Stomach (tissue), 9 donors: ENCODE measurements around the gene CLCA4. TPM values are rescaled to one million over a fixed set of nuclear protein-coding genes. Genes with fewer than 3 reads are reported as not detected.

Experiments used
- DNase-seq, 2 donors: peaks; one replicate each; pipeline versions ENCODE4 v3.0.0 to v3.0.0-alpha.2; 2013 to 2019
- H3K27ac ChIP-seq, 5 donors: fragments of 200-600 bp in 4 of 5; sonication (generic) in 4 of 5; one replicate each; pipeline ENCODE4 v1.5.1; 2013 to 2019; ENCODE audit warnings: mild to moderate bottlenecking in 1 of 5, moderate library complexity in 1 of 5
- H3K27me3 ChIP-seq, 3 donors: fragments of 200-600 bp; sonication (generic); one replicate each; pipeline ENCODE4 v1.5.1; 2017 to 2019; ENCODE audit warnings: mixed run types in 1 of 3
- H3K36me3 ChIP-seq, 4 donors: fragments of 200-600 bp; sonication (generic); 1 replicate in 3 of 4; 2 replicates in 1 of 4; pipeline ENCODE4 v1.5.1; 2016 to 2019
- H3K4me1 ChIP-seq, 4 donors: fragments of 200-600 bp; sonication (generic); one replicate each; pipeline ENCODE4 v1.5.1; 2016 to 2019
- H3K4me3 ChIP-seq, 4 donors: fragments of 200-600 bp; sonication (generic) in 3 of 4; one replicate each; pipeline ENCODE4 v1.5.1; 2016 to 2019; ENCODE audit warnings: mild to moderate bottlenecking in 1 of 4
- H3K9me3 ChIP-seq, 4 donors: fragments of 200-600 bp; sonication (generic); one replicate each; pipeline ENCODE4 v1.5.1; 2016 to 2019
- CTCF ChIP-seq, 7 experiments: fragments of 450-650 bp in 4 of 7; fragments of 200-600 bp in 3 of 7; sonication (generic) in 3 of 7; IDR thresholded peaks; one replicate each; pipeline ENCODE4 v1.5.1; 2016 to 2019; ENCODE audit warnings: antibody characterized with exemption in 7 of 7, control low read depth in 2 of 7, mild to moderate bottlenecking in 1 of 7
- EP300 ChIP-seq: sonication (generic); formaldehyde crosslinking; IDR thresholded peaks from one replicate; pipeline ENCODE4 v1.6.1; 2017; ENCODE audit warnings: antibody characterized with exemption
- POLR2A ChIP-seq, 4 donors: fragments of 450-650 bp; IDR thresholded peaks; one replicate each; pipeline ENCODE4 v1.6.1; 2016; ENCODE audit warnings: antibody characterized with exemption in 4 of 4, control low read depth in 2 of 4, mild to moderate bottlenecking in 1 of 4, moderate library complexity in 1 of 4
- POLR2AphosphoS5 ChIP-seq, 3 donors: sonication (generic); formaldehyde crosslinking; IDR thresholded peaks; one replicate each; pipeline ENCODE4 v1.6.1; 2016; ENCODE audit warnings: antibody characterized with exemption in 3 of 3
- WGBS, 5 donors: extraction: QIAGEN DNeasy Blood & Tissue Kit in 3 of 5; methylation state at CpG; one replicate each; pipeline versions ENCODE4 v1.1.5 to v1.1.7; 2013 to 2018; 5-methylcytosine and 5-hydroxymethylcytosine counted together
- intact Hi-C: fragments of 100-400 bp; cut with DNase I; formaldehyde crosslinking; loops from one replicate; pipeline ENCODE4 v1.15.1; 2023; ENCODE audit warnings: low total_unique reads
- polyA plus RNA-seq, 3 donors: library from polyadenylated mRNA; stranded (reverse); fragments of 200-250 nt; gene quantifications; one replicate each; pipeline ENCODE4 v1.2.3, GENCODE V29; 2013
- total RNA-seq, 5 donors: library from RNA; depleted of rRNA; stranded (reverse); fragments of >200 nt; gene quantifications; one replicate each; pipeline versions ENCODE4 v1.1.0 to v1.2.3, GENCODE V29; 2014 to 2016
- donor health status: healthy with polysubstance abuse.
- donor health status: Bipolar disorder and iron deficiency.
- donor health status: healthy.

CLCA4 gene
- total and polyA plus RNA-seq, 8 donors = 0.46 to 142 (median 1.1) TPM; not detected in 5

- Histone ChIP-seq H3K27me3 (no peaks in the 10 kb centered on the region), H3K27ac (no peak overlapping the region), H3K9me3 (no peaks in the 10 kb centered on the region), H3K36me3 (no peaks in the 10 kb centered on the region), H3K4me1 (no peaks in the 10 kb centered on the region), H3K4me3 (no peak overlapping the region)
- WGBS, 5 donors = 64 to 85% (median 72%) methylated on average over 2 of the region's 2 CpGs
- DNase-seq = no peak
- intact Hi-C loops = no loop called here
- TF ChIP-seq POLR2A (IDR thresholded peaks at IDR 0.05) (no peak), EP300 (no peak), POLR2AphosphoS5 (IDR thresholded peaks at IDR 0.05) (no peak), CTCF (IDR thresholded peaks at IDR 0.05) (no peak)
Observed at GRCh38 chr1:86573763-86574484, 27.0 kb downstream of the CLCA4 start.

GRCh38 chr1:86581231-86581630, 34.4 kb downstream of the CLCA4 start:
- Histone ChIP-seq H3K4me3 (no peak overlapping the region), H3K36me3 (no peaks in the 10 kb centered on the region), H3K4me1 (no peaks in the 10 kb centered on the region), H3K27me3 (no peaks in the 10 kb centered on the region), H3K9me3 (no peaks in the 10 kb centered on the region), H3K27ac (no peak overlapping the region)
- intact Hi-C loops = no loop called here
- WGBS, 5 donors = 62 to 84% (median 65%) methylated on average over 1 of the region's 1 CpG
- no peak for DNase-seq
- TF ChIP-seq EP300 = no peak
- no peak for TF ChIP-seq POLR2A (IDR thresholded peaks at IDR 0.05)
- no peak for TF ChIP-seq CTCF (IDR thresholded peaks at IDR 0.05)
- TF ChIP-seq POLR2AphosphoS5 (IDR thresholded peaks at IDR 0.05) = no peak

- intact Hi-C loops = no loop called here
Observed at GRCh38 chr1:86582161-86582560, 35.3 kb downstream of the CLCA4 start.

GRCh38 chr1:86583032-86583431, 36.2 kb downstream of the CLCA4 start:
- H3K27ac ChIP-seq = no peak overlapping the region
- H3K4me3 ChIP-seq = no peak overlapping the region
- no peak for DNase-seq
- no peaks in the 10 kb centered on the region for H3K9me3 ChIP-seq
- intact Hi-C loops = no loop called here
- H3K27me3 ChIP-seq = no peaks in the 10 kb centered on the region
- no peaks in the 10 kb centered on the region for H3K4me1 ChIP-seq
- WGBS, 5 donors = 87 to 100% (median 94%) methylated on average over 1 of the region's 1 CpG
- H3K36me3 ChIP-seq = no peaks in the 10 kb centered on the region
- TF ChIP-seq POLR2AphosphoS5 (IDR thresholded peaks at IDR 0.05) = no peak
- TF ChIP-seq CTCF (IDR thresholded peaks at IDR 0.05) = no peak
- no peak for TF ChIP-seq EP300
- TF ChIP-seq POLR2A (IDR thresholded peaks at IDR 0.05) = no peak

More at GRCh38 chr1:86582161-86582560, 35.3 kb downstream of the CLCA4 start:
- no peak overlapping the region for H3K27ac ChIP-seq
- 70 to 92% (median 85%) methylated on average over 1 of the region's 1 CpG for WGBS, 5 donors
- no peaks in the 10 kb centered on the region for H3K36me3 ChIP-seq
- no peaks in the 10 kb centered on the region for H3K9me3 ChIP-seq
- DNase-seq = no peak
- H3K27me3 ChIP-seq = no peaks in the 10 kb centered on the region
- no peaks in the 10 kb centered on the region for H3K4me1 ChIP-seq
- no peak overlapping the region for H3K4me3 ChIP-seq
- TF ChIP-seq POLR2AphosphoS5 (IDR thresholded peaks at IDR 0.05) = no peak
- no peak for TF ChIP-seq POLR2A (IDR thresholded peaks at IDR 0.05)
- no peak for TF ChIP-seq EP300
- TF ChIP-seq CTCF (IDR thresholded peaks at IDR 0.05) = no peak
